Thyroid gland (tissue), 4 donors: ENCODE data around the gene FAM89B.

Source experiments
- POLR2A ChIP-seq, 2 donors: fragments of 450-650 bp; IDR thresholded peaks; one replicate each; pipeline ENCODE4 v1.6.1; 2017; ENCODE audit warnings: antibody characterized with exemption in 2 of 2, mild to moderate bottlenecking in 2 of 2, moderate library complexity in 1 of 2
- TF ChIP-seq, protein P1 (sequence below), 6 experiments: fragments of 200-600 bp in 3 of 6; fragments of 450-650 bp in 3 of 6; sonication (generic) in 3 of 6; IDR thresholded peaks; one replicate each; pipeline ENCODE4 v1.5.1; 2016 to 2019; ENCODE audit warnings: antibody characterized with exemption in 6 of 6, mild to moderate bottlenecking in 2 of 6, inconsistent platforms in 1 of 6, moderate library complexity in 1 of 6

DNA sequence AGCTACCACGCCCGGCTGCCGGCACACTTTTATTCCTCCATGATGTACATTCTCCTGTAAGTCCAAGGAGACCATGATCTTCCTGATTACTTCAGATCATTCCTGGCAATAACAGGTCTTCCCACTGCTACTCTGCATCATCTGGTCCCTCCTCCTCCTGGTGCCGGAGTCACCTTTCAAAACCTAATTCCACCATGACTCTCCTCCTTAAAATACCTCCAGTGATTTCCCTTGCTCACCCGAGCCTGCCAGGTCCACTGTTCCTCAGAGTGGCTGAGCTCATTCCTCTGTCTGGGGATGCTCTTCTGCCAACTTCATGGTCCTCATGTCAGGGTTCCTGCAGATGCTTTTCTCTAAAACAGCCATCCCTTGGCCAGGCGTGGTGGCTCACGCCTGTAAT is 10.3 kb upstream of the FAM89B start:
- TF ChIP-seq, protein P1, sequence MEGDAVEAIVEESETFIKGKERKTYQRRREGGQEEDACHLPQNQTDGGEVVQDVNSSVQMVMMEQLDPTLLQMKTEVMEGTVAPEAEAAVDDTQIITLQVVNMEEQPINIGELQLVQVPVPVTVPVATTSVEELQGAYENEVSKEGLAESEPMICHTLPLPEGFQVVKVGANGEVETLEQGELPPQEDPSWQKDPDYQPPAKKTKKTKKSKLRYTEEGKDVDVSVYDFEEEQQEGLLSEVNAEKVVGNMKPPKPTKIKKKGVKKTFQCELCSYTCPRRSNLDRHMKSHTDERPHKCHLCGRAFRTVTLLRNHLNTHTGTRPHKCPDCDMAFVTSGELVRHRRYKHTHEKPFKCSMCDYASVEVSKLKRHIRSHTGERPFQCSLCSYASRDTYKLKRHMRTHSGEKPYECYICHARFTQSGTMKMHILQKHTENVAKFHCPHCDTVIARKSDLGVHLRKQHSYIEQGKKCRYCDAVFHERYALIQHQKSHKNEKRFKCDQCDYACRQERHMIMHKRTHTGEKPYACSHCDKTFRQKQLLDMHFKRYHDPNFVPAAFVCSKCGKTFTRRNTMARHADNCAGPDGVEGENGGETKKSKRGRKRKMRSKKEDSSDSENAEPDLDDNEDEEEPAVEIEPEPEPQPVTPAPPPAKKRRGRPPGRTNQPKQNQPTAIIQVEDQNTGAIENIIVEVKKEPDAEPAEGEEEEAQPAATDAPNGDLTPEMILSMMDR (IDR thresholded peaks at IDR 0.05): no peak
- TF ChIP-seq POLR2A (IDR thresholded peaks at IDR 0.05): no peak
